RWPE1 (cell line): ENCODE results near the gene PARVA.
A peak's percentile ranks its signal among the peaks of the same experiment; 100 is the strongest.

Experiments
- CTCF ChIA-PET: fragments of 350-600 bp; sonication (Branson Sonifier 250); formaldehyde crosslinking; extraction: SDS; loops from one replicate; lab custom pipeline; 2021; lab: Yijun Ruan, JAX
- POLR2A ChIA-PET: fragments of 400-600 bp; formaldehyde crosslinking; extraction: SDS; loops from one replicate; lab custom pipeline; 2020; ENCODE audit warnings: antibody characterized with exemption; ENCODE audit not compliant: low non-redundant PET; lab: Yijun Ruan, JAX
- DNase-seq: peaks from one replicate; pipeline ENCODE4 v3.0.0; 2012; ENCODE audit warnings: low spot score
- H3K27ac ChIP-seq: fragments of 450-650 bp; 2 replicates; pipeline ENCODE4 v1.5.1; 2017
- CTCF ChIP-seq: fragments of 450-650 bp; conservative IDR thresholded peaks from 2 replicates; pipeline ENCODE4 v1.5.1; 2017; ENCODE audit warnings: low read depth, mild to moderate bottlenecking

Gene PARVA

GRCh38 chr11:12444601-12445000 is 67.2 kb downstream of the PARVA start:
- TF ChIP-seq CTCF = no peak
- DNase-seq = no peak
- POLR2A ChIA-PET = no interaction called here
- CTCF ChIA-PET = no interaction called here
- H3K27ac ChIP-seq = no peak overlapping the region

- DNase-seq = no peak
- H3K27ac ChIP-seq = no peak overlapping the region
- ChIA-PET CTCF (no interaction called here), POLR2A (no interaction called here)
- TF ChIP-seq CTCF = no peak
These were observed 67.6 kb downstream of the PARVA start for GRCh38 chr11:12445001-12445400.

- ChIA-PET CTCF (interaction anchor here (0.6 kb wide), 1 partner anchor 556 kb away, joined by 4 read pairs; no protein-coding TSS in a partner anchor), POLR2A (no interaction called here)
- DNase-seq = no peak
- no peak overlapping the region for H3K27ac ChIP-seq
- TF ChIP-seq CTCF = no peak
These were observed 69.5 kb downstream of the PARVA start for GRCh38 chr11:12446863-12447262.

GRCh38 chr11:12448131-12448939 is 71.0 kb downstream of the PARVA start:
- CTCF ChIA-PET = no interaction called here
- TF ChIP-seq CTCF = no peak
- no peak for DNase-seq
- H3K27ac ChIP-seq = no peak overlapping the region
- POLR2A ChIA-PET = no interaction called here

GRCh38 chr11:12449961-12450715 is 72.8 kb downstream of the PARVA start:
- TF ChIP-seq CTCF = no peak
- ChIA-PET CTCF (no interaction called here), POLR2A (no interaction called here)
- H3K27ac ChIP-seq = no peak overlapping the region
- peak; percentile 77 for DNase-seq

- ChIA-PET POLR2A (no interaction called here), CTCF (no interaction called here)
- TF ChIP-seq CTCF = no peak
- no peak overlapping the region for H3K27ac ChIP-seq
- no peak for DNase-seq
These were observed 73.9 kb downstream of the PARVA start for GRCh38 chr11:12451179-12451814.
